Breast epithelium (tissue), 4 donors: ENCODE data around the gene SKOR1. TPM values are rescaled to one million over a fixed set of nuclear protein-coding genes. Genes with fewer than 3 reads are reported as not detected.

ENCODE experiments used
- DNase-seq, 2 donors: peaks; one replicate each; pipeline ENCODE4 v3.0.0-alpha.2; 2019; ENCODE audit warnings: low spot score in 2 of 2
- H3K27ac ChIP-seq, 2 donors: fragments of 200-600 bp; sonication (generic) in 1 of 2; one replicate each; pipeline ENCODE4 v1.5.1; 2016 to 2019; ENCODE audit warnings: mild to moderate bottlenecking in 1 of 2
- H3K27me3 ChIP-seq, 2 donors: fragments of 200-600 bp; sonication (generic) in 1 of 2; one replicate each; pipeline versions ENCODE4 v1.5.1 to v1.6.0; 2017 to 2019; ENCODE audit warnings: control low read depth in 1 of 2, mild to moderate bottlenecking in 1 of 2
- H3K36me3 ChIP-seq: fragments of 200-600 bp; one replicate; pipeline ENCODE4 v1.5.1; 2019
- H3K4me1 ChIP-seq, 2 donors: fragments of 200-600 bp; sonication (generic); one replicate each; pipeline ENCODE4 v1.5.1; 2016 to 2019; ENCODE audit warnings: control low read depth in 1 of 2
- H3K4me3 ChIP-seq, 3 donors: fragments of 200-600 bp; sonication (generic); 1 replicate in 2 of 3; 2 replicates in 1 of 3; pipeline ENCODE4 v1.5.1; 2016 to 2019; ENCODE audit warnings: mild to moderate bottlenecking in 3 of 3, moderate library complexity in 2 of 3
- H3K9me3 ChIP-seq, 2 donors: fragments of 200-600 bp; sonication (generic) in 1 of 2; one replicate each; pipeline ENCODE4 v1.5.1; 2016 to 2019; ENCODE audit warnings: control low read depth in 1 of 2
- CTCF ChIP-seq, 3 donors: fragments of 450-650 bp; IDR thresholded peaks; one replicate each; pipeline ENCODE4 v1.5.1; 2016 to 2017; ENCODE audit warnings: antibody characterized with exemption in 3 of 3, mild to moderate bottlenecking in 3 of 3, moderate library complexity in 3 of 3
- POLR2A ChIP-seq: fragments of 450-650 bp; IDR thresholded peaks from one replicate; pipeline ENCODE4 v1.6.1; 2016; ENCODE audit warnings: antibody characterized with exemption, mild to moderate bottlenecking, moderate library complexity
- POLR2AphosphoS5 ChIP-seq, 3 donors: sonication (generic); formaldehyde crosslinking; IDR thresholded peaks; one replicate each; pipeline ENCODE4 v1.6.1; 2017; ENCODE audit warnings: antibody characterized with exemption in 3 of 3
- intact Hi-C: fragments of 100-400 bp; cut with DNase I; formaldehyde crosslinking; loops from one replicate; pipeline ENCODE4 v1.15.1; 2023; ENCODE audit warnings: low total_unique reads
- total RNA-seq, 3 donors: library from RNA; depleted of rRNA; stranded (reverse); fragments of >200 nt; gene quantifications; one replicate each; pipeline ENCODE4 v1.1.0, GENCODE V29; 2016

Gene SKOR1
- total RNA-seq, 3 donors from 2014 or later, result 0.98 to 1.8 (median 1.1) TPM

GRCh38 chr15:67806536-67806935, 18.8 kb upstream of the SKOR1 start:
- DNase-seq, result no peak

GRCh38 chr15:67807141-67807540, 18.2 kb upstream of the SKOR1 start:
- intact Hi-C loops, result no loop called here
- Histone ChIP-seq H3K27me3 (no peaks in the 10 kb centered on the region), H3K27ac (no peak overlapping the region), H3K36me3 (no peaks in the 10 kb centered on the region), H3K9me3 (no peaks in the 10 kb centered on the region), H3K4me1 (no peaks in the 10 kb centered on the region), H3K4me3 (no peak overlapping the region)
- TF ChIP-seq CTCF (IDR thresholded peaks at IDR 0.05) (no peak), POLR2AphosphoS5 (IDR thresholded peaks at IDR 0.05) (no peak), POLR2A (no peak)
- no peak for DNase-seq

More at GRCh38 chr15:67806536-67806935, 18.8 kb upstream of the SKOR1 start:
- intact Hi-C loops, result no loop called here
- H3K9me3 ChIP-seq, result no peaks in the 10 kb centered on the region
- no peak for TF ChIP-seq CTCF (IDR thresholded peaks at IDR 0.05)
- no peak for TF ChIP-seq POLR2A
- TF ChIP-seq POLR2AphosphoS5 (IDR thresholded peaks at IDR 0.05), result no peak
- H3K4me1 ChIP-seq, result no peaks in the 10 kb centered on the region
- H3K27ac ChIP-seq, result no peak overlapping the region
- no peaks in the 10 kb centered on the region for H3K36me3 ChIP-seq
- H3K27me3 ChIP-seq, result no peaks in the 10 kb centered on the region
- no peak overlapping the region for H3K4me3 ChIP-seq

GRCh38 chr15:67807836-67808235, 17.5 kb upstream of the SKOR1 start:
- Histone ChIP-seq H3K9me3 (no peaks in the 10 kb centered on the region), H3K36me3 (no peaks in the 10 kb centered on the region), H3K27me3 (no peaks in the 10 kb centered on the region), H3K4me3 (no peak overlapping the region), H3K27ac (no peak overlapping the region), H3K4me1 (no peaks in the 10 kb centered on the region)
- intact Hi-C loops, result no loop called here
- TF ChIP-seq POLR2AphosphoS5 (IDR thresholded peaks at IDR 0.05), result no peak
- peak in 1 of 2 donors; percentile 14 for DNase-seq

- TF ChIP-seq POLR2A (no peak), CTCF (IDR thresholded peaks at IDR 0.05) (no peak), POLR2AphosphoS5 (IDR thresholded peaks at IDR 0.05) (no peak)
- H3K9me3 ChIP-seq, result no peaks in the 10 kb centered on the region
- no peaks in the 10 kb centered on the region for H3K36me3 ChIP-seq
- no peak overlapping the region for H3K27ac ChIP-seq
- intact Hi-C loops, result no loop called here
- H3K4me1 ChIP-seq, result no peaks in the 10 kb centered on the region
- H3K4me3 ChIP-seq, result no peak overlapping the region
- no peaks in the 10 kb centered on the region for H3K27me3 ChIP-seq
- peak in 1 of 2 donors; percentile 35 for DNase-seq
Measured at GRCh38 chr15:67808821-67809220, 16.5 kb upstream of the SKOR1 start.

GRCh38 chr15:67809441-67809840, 15.9 kb upstream of the SKOR1 start:
- H3K27me3 ChIP-seq, result no peaks in the 10 kb centered on the region
- no peaks in the 10 kb centered on the region for H3K4me1 ChIP-seq
- intact Hi-C loops, result no loop called here
- H3K9me3 ChIP-seq, result no peaks in the 10 kb centered on the region
- H3K27ac ChIP-seq, result no peak overlapping the region
- H3K36me3 ChIP-seq, result no peaks in the 10 kb centered on the region
- no peak for TF ChIP-seq POLR2AphosphoS5 (IDR thresholded peaks at IDR 0.05)
- no peak for TF ChIP-seq CTCF (IDR thresholded peaks at IDR 0.05)
- TF ChIP-seq POLR2A, result no peak
- peak in 1 of 2 donors; percentile 30 for DNase-seq
- no peak overlapping the region for H3K4me3 ChIP-seq

GRCh38 chr15:67809866-67810265, 15.4 kb upstream of the SKOR1 start:
- intact Hi-C loops, result no loop called here
- DNase-seq, result peak in 1 of 2 donors; percentile 2
- no peaks in the 10 kb centered on the region for H3K4me1 ChIP-seq
- H3K36me3 ChIP-seq, result no peaks in the 10 kb centered on the region
- no peaks in the 10 kb centered on the region for H3K27me3 ChIP-seq
- no peak overlapping the region for H3K4me3 ChIP-seq
- no peak overlapping the region for H3K27ac ChIP-seq
- TF ChIP-seq CTCF (IDR thresholded peaks at IDR 0.05), result no peak
- no peak for TF ChIP-seq POLR2AphosphoS5 (IDR thresholded peaks at IDR 0.05)
- no peak for TF ChIP-seq POLR2A
- peaks cover 0 to under 1% of the 10 kb centered on the region in 2 donors for H3K9me3 ChIP-seq
